Superior temporal gyrus (tissue), 1 donor: ENCODE results near the gene CD226.
"Not testable (repeated sequence)": the region's sequence is repeated elsewhere in the genome, so short reads cannot be mapped to it uniquely, and the experiment has no call there.

Experiments used
- DNase-seq: peaks from one replicate; pipeline ENCODE4 v3.0.0-alpha.2; 2016; ENCODE audit errors: extremely low spot score

CD226 gene

DNA sequence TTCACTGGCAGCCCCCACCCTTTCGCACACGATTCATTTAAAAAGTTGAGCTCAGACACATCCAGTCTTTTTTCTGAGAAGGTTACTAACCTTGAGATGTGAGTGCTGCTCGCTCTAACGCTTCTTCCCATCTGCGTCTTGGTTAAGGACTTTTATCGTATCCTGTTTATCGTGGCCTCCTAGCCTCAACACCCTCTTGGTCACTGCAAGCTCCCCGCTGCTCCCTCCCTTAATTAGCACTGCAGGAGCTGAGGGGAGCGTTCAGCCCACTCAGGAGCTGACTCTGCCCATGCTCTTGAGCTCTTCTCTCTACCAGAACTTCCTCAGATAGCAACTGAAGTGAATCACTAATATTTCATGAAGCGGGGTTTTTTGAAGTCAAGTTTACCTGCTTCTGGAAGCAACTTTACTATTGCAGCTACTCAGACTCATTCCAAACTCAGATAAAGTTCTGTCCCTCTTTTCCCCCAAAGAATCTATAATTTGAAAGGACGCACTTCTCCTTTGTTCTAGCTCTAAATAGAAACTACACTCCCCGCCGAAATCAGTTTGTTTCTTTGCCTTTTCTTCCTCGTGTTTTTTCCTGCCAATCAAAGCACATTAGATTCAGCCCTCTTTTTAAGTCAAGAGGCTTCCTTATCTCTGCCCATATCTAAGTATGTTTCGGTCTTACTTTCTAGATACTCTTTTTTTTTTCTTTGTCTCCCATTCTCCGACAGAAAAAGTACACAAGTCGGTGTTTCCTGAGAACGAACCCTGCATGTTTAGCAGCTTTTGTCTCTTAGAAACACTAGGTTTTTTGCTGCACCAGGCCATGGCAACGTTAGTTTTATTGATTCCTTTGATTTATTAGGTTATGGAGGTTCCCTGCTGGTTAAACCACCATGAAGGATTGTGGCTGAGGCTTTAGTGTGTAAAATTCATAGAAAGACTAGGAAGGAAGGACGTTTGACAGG, 9.3 kb upstream of the CD226 start:
- no peak for DNase-seq

DNA sequence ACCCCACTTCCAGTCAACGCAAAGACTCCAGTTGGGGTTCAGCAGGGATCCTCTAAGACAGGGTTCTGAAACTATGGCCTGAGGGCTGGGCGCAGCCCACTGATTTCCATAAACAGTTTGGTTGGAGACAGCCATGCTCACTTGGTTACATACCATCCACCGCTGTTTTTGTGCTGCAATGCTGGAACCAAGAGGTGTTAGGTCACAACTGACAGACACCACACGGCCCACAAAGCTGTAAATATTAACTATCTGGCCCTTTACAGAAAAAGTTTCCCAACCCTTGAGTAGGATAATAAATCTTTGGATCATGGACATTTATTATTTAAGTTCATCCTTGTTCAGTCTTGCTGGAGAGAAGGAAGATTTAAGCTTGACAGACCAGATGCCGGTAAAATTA, 8.4 kb upstream of the CD226 start:
- no peak for DNase-seq

GRCh38 chr18:69954719-69955480, 7.2 kb upstream of the CD226 start:
- no peak for DNase-seq

DNA sequence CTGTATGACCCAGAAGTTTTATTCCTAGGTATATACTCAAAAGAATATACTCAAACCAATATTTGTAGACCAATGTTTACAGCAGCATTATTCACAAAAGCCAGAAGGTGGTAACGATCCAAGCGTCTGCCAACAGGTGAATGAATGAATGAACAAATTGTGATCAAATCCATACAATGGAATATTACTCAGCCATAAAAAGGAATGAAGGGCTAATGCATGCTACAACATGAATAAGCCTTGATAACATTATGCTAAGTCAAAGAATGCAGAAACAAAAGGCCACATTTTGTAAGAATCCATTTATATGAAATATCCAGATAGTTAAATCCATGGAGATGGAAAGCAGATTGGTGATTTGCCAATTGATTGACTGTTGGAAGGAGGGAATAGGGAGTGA, 5.5 kb upstream of the CD226 start:
- no peak for DNase-seq

GRCh38 chr18:69951182-69951581, 3.5 kb upstream of the CD226 start:
- no peak for DNase-seq

DNA sequence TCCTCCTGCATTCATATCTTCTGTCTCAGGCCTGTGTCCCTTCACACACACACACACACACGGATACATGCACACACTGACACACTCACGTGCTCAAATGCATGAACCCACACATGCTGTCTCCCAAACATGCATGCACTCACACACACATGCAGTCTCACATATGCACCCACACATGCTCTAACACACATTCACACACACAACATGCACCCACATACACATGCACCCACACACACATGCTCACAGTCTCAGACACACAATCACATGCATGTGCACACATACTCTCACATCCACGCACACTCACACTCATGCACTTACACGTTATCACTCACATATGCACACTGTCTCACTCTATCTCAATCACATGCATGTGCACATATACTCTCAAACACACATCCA, 1.9 kb upstream of the CD226 start:
- no peak for DNase-seq

DNA sequence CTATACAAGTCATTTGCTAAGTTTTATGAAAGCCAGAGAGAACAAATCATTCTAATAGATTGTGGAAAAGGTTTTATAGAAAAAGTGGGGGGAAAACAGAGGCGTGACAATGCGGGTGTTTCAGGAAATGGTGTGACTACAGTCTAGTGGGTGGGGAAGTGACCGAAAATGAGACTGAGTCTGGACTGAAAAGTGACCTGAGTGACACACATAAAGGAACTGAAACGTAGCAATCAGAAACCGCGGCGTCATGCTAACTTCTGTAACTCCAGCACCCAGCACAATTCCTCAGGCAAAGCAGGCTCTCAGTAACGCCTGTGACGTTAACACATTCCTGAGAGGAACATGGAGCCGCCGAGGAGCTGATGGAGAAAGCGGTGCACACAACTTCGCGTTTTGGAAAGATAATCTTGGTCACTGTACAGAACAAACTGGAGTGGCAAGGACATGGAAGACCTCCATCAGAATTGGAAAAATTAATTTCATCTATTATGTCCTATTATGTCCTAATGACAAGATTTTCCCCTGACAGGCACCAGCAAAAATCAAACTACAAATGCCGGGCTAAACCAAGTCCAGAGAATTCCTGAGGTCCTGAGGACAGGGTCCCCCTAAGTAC, 1.4 kb upstream of the CD226 start:
- DNase-seq = no peak

GRCh38 chr18:69948256-69948655, 583 bp upstream of the CD226 start:
- no peak for DNase-seq

- no peak for DNase-seq
Observed at GRCh38 chr18:69946608-69947155, 991 bp downstream of the CD226 start.

DNA sequence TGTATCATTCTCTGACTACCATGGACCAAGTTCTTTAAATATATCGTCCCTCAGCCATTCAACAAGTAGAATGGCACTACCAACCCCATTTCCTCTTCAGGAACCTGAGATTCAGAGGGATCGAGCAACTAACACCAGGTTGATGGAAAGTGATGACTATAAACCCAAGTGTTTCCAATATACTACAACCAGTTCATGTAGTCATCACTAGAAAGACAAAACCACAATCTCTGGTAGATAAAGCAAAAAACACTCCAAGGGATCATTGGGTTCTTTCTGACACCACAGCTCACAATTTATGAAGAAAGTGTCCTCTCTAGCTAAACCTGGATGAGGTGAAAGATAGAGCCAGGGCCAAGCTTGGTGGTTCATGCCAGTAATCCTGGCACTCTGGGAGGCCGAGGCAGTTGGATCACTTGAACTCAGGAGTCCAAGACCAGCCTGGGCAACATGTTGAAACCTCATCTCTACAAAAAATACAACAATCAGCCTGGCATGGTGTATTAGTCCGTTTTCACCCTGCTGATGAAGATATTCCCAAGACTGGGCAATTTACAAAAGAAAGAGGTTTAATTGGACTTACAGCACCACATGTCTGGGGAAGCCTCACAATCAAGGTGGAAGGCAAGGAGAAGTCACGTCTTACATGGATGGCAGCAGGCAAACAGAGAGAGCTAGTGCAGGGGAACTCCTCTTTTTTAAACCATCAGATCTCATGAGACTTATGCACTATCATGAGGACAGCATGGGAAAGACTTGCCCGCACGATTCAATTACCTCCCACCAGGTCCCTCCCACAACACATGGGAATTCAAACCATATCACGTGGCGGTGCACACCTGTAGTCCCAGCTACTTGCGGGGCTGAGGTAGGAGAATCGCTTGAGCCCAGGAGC, 2.2 kb downstream of the CD226 start:
- no peak for DNase-seq

- no peak for DNase-seq
Observed at GRCh38 chr18:69944436-69944835, 3.2 kb downstream of the CD226 start.

- no peak for DNase-seq
Observed at GRCh38 chr18:69943021-69943420, 4.7 kb downstream of the CD226 start.

- DNase-seq = no peak
Observed at GRCh38 chr18:69941183-69941582, 6.5 kb downstream of the CD226 start.

GRCh38 chr18:69939812-69940211, 7.9 kb downstream of the CD226 start:
- DNase-seq = not testable (repeated sequence)

DNA sequence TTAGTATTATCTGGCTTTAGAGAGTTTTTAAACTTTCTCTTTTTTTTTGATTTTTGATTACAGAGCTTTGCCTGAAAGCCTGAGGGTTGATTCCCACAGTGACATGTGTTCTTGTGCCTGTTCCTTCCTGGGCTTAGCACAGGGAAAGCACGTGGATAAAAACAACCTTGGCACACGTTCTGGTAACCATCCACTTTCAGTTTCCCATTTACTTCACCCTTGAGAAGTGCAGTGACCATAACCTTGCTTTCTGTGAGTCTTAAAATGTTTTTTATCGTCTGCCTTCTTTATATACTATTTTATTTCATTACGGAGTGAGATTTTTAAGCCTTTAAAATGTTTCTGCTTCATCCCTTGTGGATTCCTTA, 11.5 kb downstream of the CD226 start:
- no peak for DNase-seq

DNA sequence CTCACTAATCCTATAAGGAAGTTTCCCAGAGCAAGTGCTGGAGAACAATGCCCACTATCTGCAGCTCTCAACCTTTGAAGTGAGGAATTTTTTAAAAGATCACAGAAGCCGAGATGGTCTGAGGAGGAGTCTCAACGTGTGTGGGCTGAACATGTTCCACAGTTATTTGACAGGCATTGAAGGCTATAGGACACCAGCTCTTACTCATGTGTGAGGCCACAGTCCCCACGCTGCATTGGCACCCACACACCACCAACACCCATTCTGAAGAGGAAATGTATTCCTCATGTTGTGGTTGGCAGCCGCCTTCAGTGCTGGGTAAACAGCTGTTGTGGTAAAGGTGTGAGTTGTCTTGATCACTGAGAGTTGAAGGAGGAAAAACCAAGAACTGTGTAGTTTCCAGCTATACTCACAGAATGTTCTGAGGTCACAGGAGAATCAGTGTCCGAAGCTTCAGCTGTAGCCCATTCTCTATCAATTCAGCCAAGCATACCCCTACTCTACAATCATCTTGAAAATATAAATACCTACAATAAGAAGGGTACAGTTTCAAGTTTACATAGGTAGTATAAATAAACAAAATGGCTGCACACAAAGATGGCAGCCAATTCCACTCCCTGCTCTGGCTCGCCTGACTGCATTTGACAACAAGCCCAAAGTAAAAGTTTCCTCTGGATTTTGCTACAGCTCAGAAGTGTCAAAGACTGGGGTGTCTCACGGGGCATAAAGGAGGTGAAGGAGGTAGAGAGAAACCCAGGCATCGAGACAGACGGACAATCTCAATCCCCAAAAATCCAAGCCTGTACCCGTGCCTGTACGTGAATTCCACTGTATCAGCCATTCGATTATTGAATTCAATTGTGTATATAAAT, 12.1 kb downstream of the CD226 start:
- DNase-seq = no peak

DNA sequence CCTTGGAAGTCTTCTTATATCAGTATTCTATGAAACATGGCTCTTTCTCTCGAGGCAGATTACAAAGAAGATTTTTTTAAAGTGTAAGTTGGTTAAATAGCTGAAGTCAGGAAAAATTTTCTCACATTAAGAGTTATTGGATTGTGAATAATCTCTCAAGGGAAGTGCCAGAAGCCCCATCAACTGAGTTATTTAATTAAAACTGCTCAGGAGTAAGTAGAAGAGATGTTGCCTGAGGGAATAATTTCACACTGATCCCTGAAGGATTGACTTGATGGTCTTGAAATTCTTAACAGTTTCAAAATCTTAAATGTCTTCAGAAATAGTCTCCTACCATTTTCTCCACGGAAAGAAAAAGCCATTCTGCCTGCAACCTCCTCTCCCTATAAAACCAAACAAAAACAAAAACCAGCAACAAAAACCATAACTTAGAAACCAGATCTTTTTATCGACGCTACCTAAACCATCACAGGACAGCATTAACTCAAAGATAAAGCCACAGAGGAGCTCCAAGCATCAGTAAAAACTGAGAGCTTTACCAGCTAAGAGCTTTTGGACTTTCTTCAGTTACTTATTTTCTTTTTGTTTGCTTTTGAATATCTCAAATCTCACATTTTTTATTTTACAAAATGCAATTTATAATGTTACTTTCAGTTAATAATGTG, 12.9 kb downstream of the CD226 start:
- DNase-seq = no peak

DNA sequence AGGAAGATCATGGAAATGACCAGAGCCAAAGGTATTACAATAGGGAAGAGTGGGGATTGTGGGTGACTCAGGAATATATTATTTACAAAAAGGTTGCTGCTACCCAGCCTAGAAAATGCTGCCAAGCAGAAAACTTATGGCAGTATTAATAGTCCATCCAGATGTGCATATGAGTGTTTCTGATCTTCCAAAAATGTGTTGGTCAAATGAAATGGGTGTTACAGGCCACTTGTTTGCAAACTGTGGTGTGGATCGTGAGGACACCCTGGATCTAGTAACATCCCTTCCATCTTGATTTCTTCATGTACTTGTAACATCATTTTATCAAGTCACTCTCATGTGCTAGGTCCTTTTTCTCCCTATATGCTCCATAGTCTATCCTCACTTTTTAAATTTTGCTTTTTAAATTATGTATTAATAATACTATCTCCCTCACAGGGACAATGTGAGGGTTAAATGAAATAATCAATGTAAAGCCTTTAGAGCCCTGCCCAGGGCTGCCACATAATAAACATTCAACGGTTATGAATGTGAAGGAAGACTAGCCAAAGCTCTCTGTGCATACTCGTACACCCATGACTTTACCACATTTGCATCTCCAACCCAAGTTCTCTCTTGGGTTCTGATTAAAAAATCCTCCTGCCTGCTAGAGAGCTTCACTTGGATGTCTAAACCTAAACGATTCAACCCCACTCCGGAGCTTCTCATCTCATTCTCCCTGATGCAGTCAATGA, 18.5 kb downstream of the CD226 start:
- no peak for DNase-seq

- DNase-seq = no peak
Observed at GRCh38 chr18:69916412-69916811, 31.3 kb downstream of the CD226 start.
